ENCODE results near the gene METTL9. TPM values are rescaled to one million over a fixed set of nuclear protein-coding genes. Genes with fewer than 3 reads are reported as not detected.
A peak's percentile ranks its signal among the peaks of the same experiment; 100 is the strongest.
"Not testable (repeated sequence)": the region's sequence is repeated elsewhere in the genome, so short reads cannot be mapped to it uniquely, and the experiment has no call there.

METTL9 gene
- total RNA-seq, 1 experiment from 2014 or later, result 173 TPM

DNA sequence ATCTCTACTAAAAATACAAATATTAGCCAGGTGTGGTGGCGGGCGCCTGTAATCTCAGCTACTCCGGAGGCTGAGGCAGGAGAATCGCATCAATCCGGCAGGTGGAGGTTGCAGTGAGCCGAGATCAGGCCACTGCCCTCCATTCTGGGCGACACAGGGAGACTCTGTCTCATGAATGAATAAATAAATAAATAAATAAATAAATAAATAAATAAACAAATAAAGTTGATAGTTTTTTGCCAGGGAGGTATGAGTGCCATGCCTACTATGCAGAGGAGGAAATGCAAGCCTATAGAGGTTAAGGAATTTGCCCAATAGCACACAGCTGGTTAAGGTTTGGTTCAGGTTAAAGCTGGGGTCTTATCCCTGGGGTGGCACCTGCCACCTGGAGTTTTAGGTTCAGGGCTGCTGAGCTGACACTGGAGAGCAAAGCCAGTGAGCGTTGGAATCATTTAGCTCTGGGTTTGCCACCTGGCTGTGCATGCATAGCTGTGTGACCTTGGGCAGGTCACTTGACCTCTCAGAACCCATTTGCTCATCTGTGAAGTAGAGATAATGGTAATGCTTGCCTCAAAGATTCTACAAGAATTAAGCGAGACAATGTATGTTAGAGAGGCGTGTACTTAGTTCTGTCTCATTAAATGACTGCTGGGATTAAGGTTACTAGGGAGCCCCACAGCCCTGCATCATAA lies 65.6 kb downstream of the METTL9 start:
- Histone ChIP-seq H3K4me3 (ENCODE audit: insufficient read depth, low read depth, low read length) (no peak overlapping the region), H3K36me3 (replicated peaks; ENCODE audit: control insufficient read depth, insufficient read depth, low read length) (no peaks in the 10 kb centered on the region), H3K27me3 (ENCODE audit: control insufficient read depth, insufficient read depth, low read length) (no peaks in the 10 kb centered on the region)
- no peak for DNase-seq

DNA sequence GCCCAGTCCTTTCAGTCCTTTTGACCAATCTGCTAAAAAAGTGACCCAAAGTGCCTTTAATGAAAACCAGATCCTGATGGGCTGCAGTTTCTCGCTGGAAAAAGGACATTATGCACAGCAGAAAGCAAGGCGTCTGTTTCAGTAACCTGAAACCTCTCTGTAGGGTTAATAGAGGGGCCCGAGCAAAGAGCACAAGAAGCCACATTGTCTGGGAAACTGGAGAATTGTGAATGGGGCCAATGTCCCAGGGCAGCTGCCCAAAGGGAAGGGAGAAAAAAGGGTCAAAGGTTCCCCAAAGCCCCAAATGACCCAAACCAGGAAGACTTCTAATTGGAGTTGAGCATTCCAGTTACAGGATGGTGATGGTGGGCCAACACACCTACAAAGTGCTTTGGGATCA lies 67.4 kb downstream of the METTL9 start:
- Histone ChIP-seq H3K4me3 (ENCODE audit: insufficient read depth, low read depth, low read length) (no peak overlapping the region), H3K27me3 (ENCODE audit: control insufficient read depth, insufficient read depth, low read length) (no peaks in the 10 kb centered on the region), H3K36me3 (replicated peaks; ENCODE audit: control insufficient read depth, insufficient read depth, low read length) (no peaks in the 10 kb centered on the region)
- DNase-seq, result peak; percentile 32

DNA sequence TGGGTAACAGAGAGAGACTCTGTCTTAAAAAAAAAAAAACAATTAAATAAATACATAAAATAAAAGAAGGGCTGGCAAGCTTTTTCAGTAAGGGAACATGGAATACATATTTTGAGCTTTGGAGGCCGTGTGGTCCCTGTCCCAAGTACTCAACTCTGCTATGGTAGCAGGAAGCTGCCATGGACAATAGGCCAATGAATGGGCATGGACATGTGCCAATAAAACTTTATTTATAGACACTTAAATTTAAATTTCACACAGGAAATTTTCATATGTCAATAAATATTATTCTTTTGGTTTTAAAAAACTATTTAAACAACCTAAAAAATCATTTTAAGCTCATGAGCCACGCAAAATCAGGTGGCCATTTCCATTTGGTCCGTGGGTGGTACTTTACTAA lies 68.2 kb downstream of the METTL9 start:
- DNase-seq, result no peak
- Histone ChIP-seq H3K4me3 (ENCODE audit: insufficient read depth, low read depth, low read length) (no peak overlapping the region), H3K36me3 (replicated peaks; ENCODE audit: control insufficient read depth, insufficient read depth, low read length) (no peaks in the 10 kb centered on the region), H3K27me3 (ENCODE audit: control insufficient read depth, insufficient read depth, low read length) (no peaks in the 10 kb centered on the region)

DNA sequence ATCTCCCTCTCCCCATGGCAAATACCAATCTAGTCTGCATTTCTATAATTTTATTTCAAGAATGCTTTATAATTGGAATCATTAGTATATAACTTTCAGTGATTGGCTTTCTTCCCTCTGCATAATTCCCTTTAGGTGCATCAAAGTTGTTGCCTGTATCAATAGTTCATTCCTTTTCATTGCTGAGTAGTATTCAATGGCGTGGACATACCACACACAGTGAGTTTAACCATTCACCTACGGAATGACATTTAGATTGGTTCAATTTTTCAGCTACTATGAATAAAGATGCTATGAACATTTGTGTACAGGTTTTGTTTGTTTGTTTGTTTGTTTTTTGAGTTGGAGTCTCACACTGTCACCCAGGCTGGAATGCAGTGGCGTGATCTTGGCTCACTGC lies 74.1 kb downstream of the METTL9 start:
- no peak for DNase-seq
- H3K4me3 ChIP-seq (ENCODE audit: insufficient read depth, low read depth, low read length), result no peak overlapping the region

DNA sequence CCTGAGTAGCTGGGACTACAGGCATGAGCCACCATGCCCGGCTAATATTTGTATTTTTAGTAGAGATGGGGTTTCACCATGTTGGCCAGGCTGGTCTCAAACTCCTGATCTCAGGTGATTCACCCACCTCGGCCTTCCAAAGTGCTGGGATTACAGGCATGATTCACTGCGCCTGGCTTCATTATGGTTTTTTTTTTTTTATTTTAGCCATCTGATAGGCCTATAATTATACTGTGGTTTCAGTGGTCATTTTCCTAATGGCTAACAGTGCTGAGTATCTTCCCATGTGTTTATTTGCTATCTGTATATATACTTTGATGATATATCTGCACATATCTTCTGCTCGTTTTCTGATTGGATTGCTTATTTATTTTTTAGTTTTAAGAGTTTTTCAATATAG lies 75.1 kb downstream of the METTL9 start:
- not testable (repeated sequence) for H3K4me3 ChIP-seq (ENCODE audit: insufficient read depth, low read depth, low read length); DNase-seq; H3K27me3 ChIP-seq (ENCODE audit: control insufficient read depth, insufficient read depth, low read length); H3K36me3 ChIP-seq (replicated peaks; ENCODE audit: control insufficient read depth, insufficient read depth, low read length)

More for the DNA sequence above, 74.1 kb downstream of the METTL9 start:
- Histone ChIP-seq H3K27me3 (ENCODE audit: control insufficient read depth, insufficient read depth, low read length) (no peaks in the 10 kb centered on the region), H3K36me3 (replicated peaks; ENCODE audit: control insufficient read depth, insufficient read depth, low read length) (no peaks in the 10 kb centered on the region)

DNA sequence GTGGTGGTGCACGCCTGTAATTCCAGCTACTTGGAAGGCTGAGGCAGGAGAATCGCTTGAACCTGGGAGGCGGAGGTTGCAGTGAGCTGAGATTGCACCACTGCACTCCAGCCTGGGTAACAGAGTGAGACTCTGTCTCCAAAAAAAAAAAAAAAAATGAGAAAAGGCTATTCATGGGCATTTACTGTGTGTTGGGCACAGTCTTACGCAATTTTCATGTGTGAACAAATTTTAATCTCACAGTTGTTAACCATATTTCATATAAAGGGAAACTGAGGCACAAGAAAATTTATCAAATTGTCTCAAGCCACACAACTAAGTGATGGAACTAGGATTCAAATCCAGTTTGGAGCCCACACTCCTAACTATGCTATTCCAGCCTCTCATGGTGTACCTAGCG lies 81.3 kb downstream of the METTL9 start:
- DNase-seq; H3K27me3 ChIP-seq (ENCODE audit: control insufficient read depth, insufficient read depth, low read length): not testable (repeated sequence)

DNA sequence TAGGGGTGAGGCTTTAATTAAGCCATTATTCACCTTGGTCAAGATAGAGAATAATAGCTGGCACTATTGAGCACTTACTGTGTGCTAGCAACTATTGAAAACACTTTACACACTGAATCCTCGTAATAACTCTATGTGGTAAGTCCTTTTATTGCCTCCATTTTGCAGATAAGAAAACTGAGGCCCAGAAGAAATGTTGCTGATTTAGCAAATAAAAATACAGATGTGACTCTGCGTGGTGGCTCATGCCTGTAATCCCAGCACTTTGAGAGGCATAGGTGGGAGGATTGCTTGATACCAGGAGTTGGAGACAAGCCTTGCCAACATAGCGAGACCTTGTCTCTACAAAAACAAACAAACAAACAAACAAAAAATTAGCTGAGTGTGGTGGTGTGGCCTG lies 83.8 kb downstream of the METTL9 start:
- Histone ChIP-seq H3K4me3 (ENCODE audit: insufficient read depth, low read depth, low read length) (no peak overlapping the region), H3K27me3 (ENCODE audit: control insufficient read depth, insufficient read depth, low read length) (no peaks in the 10 kb centered on the region), H3K36me3 (replicated peaks; ENCODE audit: control insufficient read depth, insufficient read depth, low read length) (no peaks in the 10 kb centered on the region)
- no peak for DNase-seq

More for the DNA sequence above, 81.3 kb downstream of the METTL9 start:
- H3K4me3 ChIP-seq (ENCODE audit: insufficient read depth, low read depth, low read length); H3K36me3 ChIP-seq (replicated peaks; ENCODE audit: control insufficient read depth, insufficient read depth, low read length): not testable (repeated sequence)

DNA sequence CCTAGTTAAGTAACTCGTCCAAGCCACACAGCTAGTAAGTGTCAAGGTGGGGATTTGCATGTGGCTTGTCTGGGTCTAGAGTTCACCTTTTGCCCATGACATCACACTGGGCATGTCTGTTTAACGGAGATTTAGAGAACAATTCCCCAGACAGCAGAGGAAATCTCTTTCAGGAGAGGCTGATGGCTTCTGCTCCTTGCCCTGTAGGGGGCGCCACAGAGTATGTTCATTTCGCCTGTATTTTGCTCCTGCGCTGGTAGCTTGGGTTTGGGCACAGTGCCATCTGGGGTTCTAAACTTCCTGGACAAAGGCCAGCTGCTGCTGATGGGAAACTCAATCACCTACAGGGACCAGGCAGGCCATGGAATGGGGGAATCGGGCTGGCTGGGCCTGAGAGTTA lies 84.8 kb downstream of the METTL9 start:
- H3K27me3 ChIP-seq (ENCODE audit: control insufficient read depth, insufficient read depth, low read length), result no peaks in the 10 kb centered on the region
- H3K4me3 ChIP-seq (ENCODE audit: insufficient read depth, low read depth, low read length), result no peak overlapping the region
- no peaks in the 10 kb centered on the region for H3K36me3 ChIP-seq (replicated peaks; ENCODE audit: control insufficient read depth, insufficient read depth, low read length)
- DNase-seq, result peak; percentile 69

DNA sequence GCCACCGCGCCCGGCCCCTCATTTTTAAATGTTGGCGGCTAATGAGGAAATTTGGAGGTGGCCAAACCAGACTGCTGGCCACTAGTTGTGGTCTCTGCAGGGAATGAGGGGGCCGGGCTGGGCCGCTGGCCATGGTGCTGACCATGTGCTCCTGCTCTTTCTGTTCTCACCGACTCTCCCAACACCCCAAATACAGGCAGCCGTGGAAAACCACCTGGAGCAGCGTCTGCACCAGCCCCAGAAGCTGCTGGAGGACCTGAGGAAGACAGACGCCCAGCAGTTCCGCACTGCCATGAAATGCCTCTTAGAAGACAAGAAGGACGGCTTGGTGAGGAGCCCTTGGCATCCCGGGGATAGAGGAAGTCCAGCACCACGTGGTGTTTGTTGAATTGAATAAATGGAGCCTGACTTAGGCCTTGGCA lies 85.7 kb downstream of the METTL9 start:
- Histone ChIP-seq H3K36me3 (replicated peaks; ENCODE audit: control insufficient read depth, insufficient read depth, low read length) (no peaks in the 10 kb centered on the region), H3K27me3 (ENCODE audit: control insufficient read depth, insufficient read depth, low read length) (no peaks in the 10 kb centered on the region), H3K4me3 (ENCODE audit: insufficient read depth, low read depth, low read length) (no peak overlapping the region)
- peak; percentile 71 for DNase-seq

DNA sequence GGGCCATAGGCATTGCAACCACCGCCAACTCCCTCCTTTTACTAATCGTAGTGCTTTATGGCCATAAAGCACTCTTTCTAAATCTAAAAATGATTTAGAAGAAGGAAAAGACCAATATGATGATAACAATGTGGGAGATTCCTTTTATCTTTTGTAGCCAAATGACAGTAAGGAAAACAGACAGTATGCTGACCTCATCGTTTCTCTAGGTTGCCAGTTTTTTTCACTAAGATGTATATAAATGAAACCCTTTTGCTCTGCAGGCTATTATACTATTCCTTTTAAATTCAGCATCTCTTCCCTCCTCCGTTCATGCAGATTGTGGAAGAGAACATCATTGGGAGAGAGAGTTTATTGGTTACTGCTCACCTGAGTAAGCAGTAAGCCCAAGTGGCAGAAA lies 89.7 kb downstream of the METTL9 start:
- Histone ChIP-seq H3K36me3 (replicated peaks; ENCODE audit: control insufficient read depth, insufficient read depth, low read length) (no peaks in the 10 kb centered on the region), H3K4me3 (ENCODE audit: insufficient read depth, low read depth, low read length) (no peak overlapping the region), H3K27me3 (ENCODE audit: control insufficient read depth, insufficient read depth, low read length) (no peaks in the 10 kb centered on the region)
- DNase-seq, result no peak

DNA sequence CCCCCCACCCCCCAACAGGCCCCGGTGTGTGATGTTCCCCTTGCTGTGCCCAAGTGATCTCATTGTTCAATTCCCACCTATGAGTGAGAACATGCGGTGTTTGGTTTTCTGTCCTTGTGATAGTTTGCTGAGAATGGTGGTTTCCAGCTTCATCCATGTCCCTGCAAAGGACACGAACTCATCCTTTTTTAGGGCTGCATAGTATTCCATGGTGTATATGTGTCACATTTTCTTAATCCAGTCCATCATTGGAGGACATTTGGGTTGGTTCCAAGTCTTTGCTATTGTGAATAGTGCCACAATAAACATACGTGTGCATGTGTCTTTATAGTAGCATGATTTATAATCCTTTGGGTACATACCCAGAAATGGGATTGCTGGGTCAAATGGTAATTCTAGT lies 91.6 kb downstream of the METTL9 start:
- not testable (repeated sequence) for H3K36me3 ChIP-seq (replicated peaks; ENCODE audit: control insufficient read depth, insufficient read depth, low read length); H3K4me3 ChIP-seq (ENCODE audit: insufficient read depth, low read depth, low read length); H3K27me3 ChIP-seq (ENCODE audit: control insufficient read depth, insufficient read depth, low read length); DNase-seq

DNA sequence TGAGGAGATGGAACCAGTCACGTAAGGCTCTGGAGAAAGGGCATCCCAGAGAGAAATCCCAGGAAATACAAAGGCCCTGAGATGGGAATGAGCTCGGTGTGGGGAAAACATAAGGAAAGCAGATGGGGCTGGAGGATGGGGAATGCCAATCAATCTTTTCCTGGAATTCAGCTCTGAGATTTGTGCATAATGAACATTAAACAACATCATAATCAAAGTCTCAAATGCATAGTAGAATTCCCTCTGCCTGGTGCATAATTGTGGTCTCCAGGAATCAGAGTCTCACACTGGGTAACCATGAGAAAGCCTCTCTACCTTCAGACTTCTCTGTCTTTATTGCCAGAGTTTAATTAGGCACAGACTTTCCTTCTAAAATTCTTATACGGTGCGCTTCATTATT lies 95.2 kb downstream of the METTL9 start:
- Histone ChIP-seq H3K4me3 (ENCODE audit: insufficient read depth, low read depth, low read length) (no peak overlapping the region), H3K27me3 (ENCODE audit: control insufficient read depth, insufficient read depth, low read length) (no peaks in the 10 kb centered on the region), H3K36me3 (replicated peaks; ENCODE audit: control insufficient read depth, insufficient read depth, low read length) (no peaks in the 10 kb centered on the region)
- DNase-seq, result no peak

DNA sequence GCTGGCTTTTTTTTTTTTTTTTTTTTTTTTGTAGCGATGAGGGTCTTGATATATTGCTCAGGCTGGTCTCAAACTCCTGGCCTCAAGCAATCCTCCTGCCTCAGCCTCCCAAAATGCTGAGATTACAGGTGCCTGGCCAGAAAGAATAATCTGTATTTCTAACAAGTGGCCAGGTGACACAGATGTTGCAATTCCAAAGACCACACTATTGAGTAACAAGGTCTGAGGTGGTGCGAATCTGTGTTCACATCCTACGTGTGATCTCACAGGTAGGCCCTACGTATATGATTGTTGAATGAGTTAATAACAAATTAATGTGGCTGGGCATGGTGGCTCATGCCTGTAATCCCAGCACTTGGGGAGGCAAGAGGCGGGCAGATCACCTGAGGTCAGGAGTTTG lies 97.7 kb downstream of the METTL9 start:
- Histone ChIP-seq H3K36me3 (replicated peaks; ENCODE audit: control insufficient read depth, insufficient read depth, low read length) (no peaks in the 10 kb centered on the region), H3K4me3 (ENCODE audit: insufficient read depth, low read depth, low read length) (no peak overlapping the region), H3K27me3 (ENCODE audit: control insufficient read depth, insufficient read depth, low read length) (no peaks in the 10 kb centered on the region)
- DNase-seq, result no peak

DNA sequence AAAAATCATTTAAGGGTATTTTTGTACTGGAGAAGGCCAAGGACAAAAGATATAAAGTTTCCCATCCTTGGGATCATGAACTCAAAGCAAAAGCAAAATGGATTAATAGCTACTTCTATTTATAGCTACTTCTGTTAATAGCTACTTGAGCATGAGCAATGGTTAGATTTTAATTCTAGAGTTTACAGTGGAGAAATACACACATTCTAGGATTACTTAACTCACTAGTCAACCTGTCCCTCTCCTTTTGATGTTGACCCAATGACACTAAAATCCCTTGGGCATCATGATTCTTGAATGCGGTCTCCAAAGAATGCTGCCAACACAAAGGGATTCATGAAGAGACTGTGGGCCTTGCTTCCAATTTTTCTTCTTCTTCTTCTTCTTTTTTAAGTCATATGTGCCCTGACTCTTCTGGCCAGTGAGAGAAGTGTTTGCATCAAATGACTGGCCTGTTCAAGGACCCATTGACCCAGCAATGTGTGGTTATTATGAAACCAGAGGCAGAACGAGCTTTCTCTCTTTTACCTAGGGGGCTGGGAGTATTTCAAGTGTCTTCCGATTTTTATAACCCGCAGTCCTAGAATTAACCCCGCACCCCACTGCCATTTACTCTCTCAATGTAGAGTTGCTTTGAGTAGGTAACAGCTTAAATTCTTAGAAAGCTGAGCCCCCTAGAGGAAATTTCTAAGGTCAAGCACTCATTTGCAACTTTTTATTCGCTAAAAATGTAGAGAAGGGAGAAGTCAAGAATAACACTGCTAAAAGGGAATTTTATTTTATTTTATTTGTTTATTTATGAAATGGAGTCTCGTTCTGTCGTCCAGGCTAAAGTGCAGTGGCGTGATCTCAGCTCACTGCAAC lies 99.0 kb downstream of the METTL9 start:
- no peak for DNase-seq
- no peak overlapping the region for H3K4me3 ChIP-seq (ENCODE audit: insufficient read depth, low read depth, low read length)

DNA sequence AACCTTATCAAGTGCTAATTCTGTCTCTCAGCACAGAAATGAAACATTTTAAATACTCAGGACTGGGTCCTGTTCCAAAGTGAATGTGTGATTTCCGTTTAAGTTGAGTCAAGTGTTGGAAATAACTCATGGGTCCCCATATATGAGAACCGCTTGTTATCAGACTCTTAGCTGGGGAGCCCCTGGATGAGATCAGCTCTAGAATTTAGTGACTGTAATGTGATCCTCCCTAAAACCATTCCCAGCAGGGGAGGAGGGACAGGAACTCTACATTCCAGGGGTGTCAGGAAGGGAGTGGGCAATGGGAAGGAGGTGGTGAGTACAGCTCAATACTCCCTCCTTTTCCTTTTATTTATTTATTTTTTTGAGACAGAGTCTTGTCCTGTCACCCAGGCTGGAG lies 101.9 kb downstream of the METTL9 start:
- H3K27me3 ChIP-seq (ENCODE audit: control insufficient read depth, insufficient read depth, low read length), result no peaks in the 10 kb centered on the region
- H3K36me3 ChIP-seq (replicated peaks; ENCODE audit: control insufficient read depth, insufficient read depth, low read length), result no peaks in the 10 kb centered on the region
- peak; percentile 23 for DNase-seq
- no peak overlapping the region for H3K4me3 ChIP-seq (ENCODE audit: insufficient read depth, low read depth, low read length)

More for the DNA sequence above, 99.0 kb downstream of the METTL9 start:
- no peaks in the 10 kb centered on the region for H3K36me3 ChIP-seq (replicated peaks; ENCODE audit: control insufficient read depth, insufficient read depth, low read length)
- no peaks in the 10 kb centered on the region for H3K27me3 ChIP-seq (ENCODE audit: control insufficient read depth, insufficient read depth, low read length)

All from H7 (cell line).